HG02870 (cell line): Measurements from ENCODE around the gene SPOCK2.

Experiments
- ATAC-seq: cut with Tn5 transposase; IDR thresholded peaks from one replicate; pipeline ENCODE4 v1.9.1; 2021; ENCODE audit warnings: mild to moderate bottlenecking, moderate library complexity; ENCODE audit not compliant: unreplicated experiment

The SPOCK2 gene

GRCh38 chr10:72090326-72090725 is 2.0 kb upstream of the SPOCK2 start:
- no peak for ATAC-seq

- no peak for ATAC-seq
Observed at GRCh38 chr10:72089618-72090017, 1.3 kb upstream of the SPOCK2 start.

- no peak for ATAC-seq
Observed at GRCh38 chr10:72088889-72089575, 681 bp upstream of the SPOCK2 start.

GRCh38 chr10:72087392-72087968 is 871 bp downstream of the SPOCK2 start:
- no peak for ATAC-seq

GRCh38 chr10:72086466-72087391 is 1.6 kb downstream of the SPOCK2 start:
- ATAC-seq, result no peak

GRCh38 chr10:72085864-72086465 is 2.4 kb downstream of the SPOCK2 start:
- ATAC-seq, result no peak

GRCh38 chr10:72085166-72085565 is 3.2 kb downstream of the SPOCK2 start:
- no peak for ATAC-seq

GRCh38 chr10:72083790-72084459 is 4.4 kb downstream of the SPOCK2 start:
- ATAC-seq, result no peak

GRCh38 chr10:72082856-72083789 is 5.2 kb downstream of the SPOCK2 start:
- no peak for ATAC-seq

GRCh38 chr10:72081772-72082590 is 6.4 kb downstream of the SPOCK2 start:
- ATAC-seq, result no peak

- no peak for ATAC-seq
Observed at GRCh38 chr10:72081210-72081609, 7.1 kb downstream of the SPOCK2 start.

GRCh38 chr10:72080042-72080975 is 8.0 kb downstream of the SPOCK2 start:
- ATAC-seq, result no peak

- ATAC-seq, result no peak
Observed at GRCh38 chr10:72079356-72079755, 9.0 kb downstream of the SPOCK2 start.

- no peak for ATAC-seq
Observed at GRCh38 chr10:72077275-72077990, 10.9 kb downstream of the SPOCK2 start.

GRCh38 chr10:72076756-72077155 is 11.6 kb downstream of the SPOCK2 start:
- ATAC-seq, result no peak

GRCh38 chr10:72075376-72076115 is 12.8 kb downstream of the SPOCK2 start:
- ATAC-seq, result no peak
